VCaP (cell line): ENCODE measurements around the gene LDLRAD3.

Source experiments
- H3K27ac ChIP-seq: fragments of 450-650 bp; 2 replicates; pipeline ENCODE4 v1.5.1; 2017
- CTCF ChIP-seq: fragments of 450-650 bp; conservative IDR thresholded peaks from 2 replicates; pipeline ENCODE4 v1.5.1; 2017; ENCODE audit warnings: mild to moderate bottlenecking, moderate library complexity

LDLRAD3 gene

GRCh38 chr11:35982061-35982460, 38.2 kb downstream of the LDLRAD3 start:
- H3K27ac ChIP-seq = no peak overlapping the region
- TF ChIP-seq CTCF = no peak

GRCh38 chr11:35983981-35984380, 40.1 kb downstream of the LDLRAD3 start:
- no peak for TF ChIP-seq CTCF

GRCh38 chr11:35986947-35987346, 43.1 kb downstream of the LDLRAD3 start:
- TF ChIP-seq CTCF = no peak
- H3K27ac ChIP-seq = no peak overlapping the region

More at GRCh38 chr11:35983981-35984380, 40.1 kb downstream of the LDLRAD3 start:
- no peak overlapping the region for H3K27ac ChIP-seq

- H3K27ac ChIP-seq = no peak overlapping the region
- no peak for TF ChIP-seq CTCF
Measured at GRCh38 chr11:35990170-35990569, 46.3 kb downstream of the LDLRAD3 start.

- H3K27ac ChIP-seq = no peak overlapping the region
- TF ChIP-seq CTCF = no peak
Measured at GRCh38 chr11:35990816-35991215, 47.0 kb downstream of the LDLRAD3 start.

- no peak for TF ChIP-seq CTCF
- H3K27ac ChIP-seq = no peak overlapping the region
Measured at GRCh38 chr11:35992548-35992947, 48.7 kb downstream of the LDLRAD3 start.

- no peak overlapping the region for H3K27ac ChIP-seq
- TF ChIP-seq CTCF = no peak
Measured at GRCh38 chr11:35994421-35994820, 50.6 kb downstream of the LDLRAD3 start.
